Measurements from ENCODE around the gene PARD3B.

PARD3B gene

GRCh38 chr2:205448189-205448588 lies 902.9 kb downstream of the PARD3B start:
- no peak for TF ChIP-seq EZH2phosphoT487 (conservative IDR thresholded peaks at IDR 0.05; ENCODE audit: low read length)
- TF ChIP-seq, protein P1, sequence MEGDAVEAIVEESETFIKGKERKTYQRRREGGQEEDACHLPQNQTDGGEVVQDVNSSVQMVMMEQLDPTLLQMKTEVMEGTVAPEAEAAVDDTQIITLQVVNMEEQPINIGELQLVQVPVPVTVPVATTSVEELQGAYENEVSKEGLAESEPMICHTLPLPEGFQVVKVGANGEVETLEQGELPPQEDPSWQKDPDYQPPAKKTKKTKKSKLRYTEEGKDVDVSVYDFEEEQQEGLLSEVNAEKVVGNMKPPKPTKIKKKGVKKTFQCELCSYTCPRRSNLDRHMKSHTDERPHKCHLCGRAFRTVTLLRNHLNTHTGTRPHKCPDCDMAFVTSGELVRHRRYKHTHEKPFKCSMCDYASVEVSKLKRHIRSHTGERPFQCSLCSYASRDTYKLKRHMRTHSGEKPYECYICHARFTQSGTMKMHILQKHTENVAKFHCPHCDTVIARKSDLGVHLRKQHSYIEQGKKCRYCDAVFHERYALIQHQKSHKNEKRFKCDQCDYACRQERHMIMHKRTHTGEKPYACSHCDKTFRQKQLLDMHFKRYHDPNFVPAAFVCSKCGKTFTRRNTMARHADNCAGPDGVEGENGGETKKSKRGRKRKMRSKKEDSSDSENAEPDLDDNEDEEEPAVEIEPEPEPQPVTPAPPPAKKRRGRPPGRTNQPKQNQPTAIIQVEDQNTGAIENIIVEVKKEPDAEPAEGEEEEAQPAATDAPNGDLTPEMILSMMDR (IDR thresholded peaks at IDR 0.05; ENCODE audit: insufficient read depth, low read length, poor library complexity, severe bottlenecking): no peak

GRCh38 chr2:205451901-205452512 lies 906.7 kb downstream of the PARD3B start:
- Histone ChIP-seq H3K9me3 (ENCODE audit: insufficient read depth, low read length) (no peaks in the 10 kb centered on the region), H3K36me3 (ENCODE audit: low read length) (no peaks in the 10 kb centered on the region), H3K4me2 (ENCODE audit: low read depth, low read length, poor library complexity, severe bottlenecking) (no peak overlapping the region), H3K79me2 (ENCODE audit: insufficient read depth, low read length) (no peaks in the 10 kb centered on the region), H3K27me3 (ENCODE audit: low read length) (no peaks in the 10 kb centered on the region), H3K9me2 (replicated peaks; ENCODE audit: insufficient read depth, low read length) (no peaks in the 10 kb centered on the region), H3F3A (ENCODE audit: insufficient read depth) (no peaks in the 10 kb centered on the region), H3K4me3 (ENCODE audit: insufficient read depth, low read length, poor library complexity, severe bottlenecking) (no peak overlapping the region), H3K27ac (ENCODE audit: low read depth, low read length) (no peak overlapping the region), H2AFZ (ENCODE audit: low read depth, low read length, severe bottlenecking) (no peak overlapping the region), H3K9ac (ENCODE audit: low read length) (no peak overlapping the region), H4K20me1 (ENCODE audit: low read depth, low read length) (no peaks in the 10 kb centered on the region)
- no peak for TF ChIP-seq EZH2phosphoT487 (conservative IDR thresholded peaks at IDR 0.05; ENCODE audit: low read length)
- TF ChIP-seq, protein P1 (IDR thresholded peaks at IDR 0.05; ENCODE audit: insufficient read depth, low read length, poor library complexity, severe bottlenecking): no peak

More at GRCh38 chr2:205448189-205448588, 902.9 kb downstream of the PARD3B start:
- Histone ChIP-seq H3K36me3 (ENCODE audit: low read length) (no peaks in the 10 kb centered on the region), H3K4me3 (ENCODE audit: insufficient read depth, low read length, poor library complexity, severe bottlenecking) (no peak overlapping the region), H2AFZ (ENCODE audit: low read depth, low read length, severe bottlenecking) (no peak overlapping the region), H3K27me3 (ENCODE audit: low read length) (no peaks in the 10 kb centered on the region), H3K4me2 (ENCODE audit: low read depth, low read length, poor library complexity, severe bottlenecking) (no peak overlapping the region), H4K20me1 (ENCODE audit: low read depth, low read length) (no peaks in the 10 kb centered on the region), H3F3A (ENCODE audit: insufficient read depth) (no peaks in the 10 kb centered on the region), H3K9ac (ENCODE audit: low read length) (no peak overlapping the region), H3K79me2 (ENCODE audit: insufficient read depth, low read length) (no peaks in the 10 kb centered on the region), H3K9me2 (replicated peaks; ENCODE audit: insufficient read depth, low read length) (no peaks in the 10 kb centered on the region), H3K27ac (ENCODE audit: low read depth, low read length) (no peak overlapping the region), H3K9me3 (ENCODE audit: insufficient read depth, low read length) (no peaks in the 10 kb centered on the region)

GRCh38 chr2:205453202-205453601 lies 907.9 kb downstream of the PARD3B start:
- no peaks in the 10 kb centered on the region for H3K79me2 ChIP-seq (ENCODE audit: insufficient read depth, low read length)
- H2AFZ ChIP-seq (ENCODE audit: low read depth, low read length, severe bottlenecking): no peak overlapping the region
- H3K36me3 ChIP-seq (ENCODE audit: low read length): no peaks in the 10 kb centered on the region
- TF ChIP-seq EZH2phosphoT487 (conservative IDR thresholded peaks at IDR 0.05; ENCODE audit: low read length): no peak
- TF ChIP-seq, protein P1 (IDR thresholded peaks at IDR 0.05; ENCODE audit: insufficient read depth, low read length, poor library complexity, severe bottlenecking): no peak
- H3F3A ChIP-seq (ENCODE audit: insufficient read depth): no peaks in the 10 kb centered on the region
- H3K27ac ChIP-seq (ENCODE audit: low read depth, low read length): no peak overlapping the region
- H3K9me2 ChIP-seq (replicated peaks; ENCODE audit: insufficient read depth, low read length): no peaks in the 10 kb centered on the region
- H4K20me1 ChIP-seq (ENCODE audit: low read depth, low read length): no peaks in the 10 kb centered on the region
- H3K4me3 ChIP-seq (ENCODE audit: insufficient read depth, low read length, poor library complexity, severe bottlenecking): no peak overlapping the region
- H3K9ac ChIP-seq (ENCODE audit: low read length): no peak overlapping the region
- no peaks in the 10 kb centered on the region for H3K27me3 ChIP-seq (ENCODE audit: low read length)
- H3K9me3 ChIP-seq (ENCODE audit: insufficient read depth, low read length): no peaks in the 10 kb centered on the region
- H3K4me2 ChIP-seq (ENCODE audit: low read depth, low read length, poor library complexity, severe bottlenecking): no peak overlapping the region

All from SU-DHL-6 (cell line).